Left renal cortex interstitium (tissue), 4 donors: ENCODE data around the gene RANGRF. TPM values are rescaled to one million over a fixed set of nuclear protein-coding genes. Genes with fewer than 3 reads are reported as not detected.
"Not testable (repeated sequence)": the region's sequence is repeated elsewhere in the genome, so short reads cannot be mapped to it uniquely, and the experiment has no call there.

ENCODE experiments used
- DNase-seq, 4 donors: peaks; one replicate each; pipeline ENCODE4 v3.0.0-alpha.2; 2013; ENCODE audit warnings: low read depth in 4 of 4, low spot score in 2 of 4, missing footprints in 1 of 4
- polyA plus RNA-seq, 4 donors: library from polyadenylated mRNA; unstranded; fragments of 120-200 nt; gene quantifications; one replicate each; pipeline ENCODE4 v1.2.1, GENCODE V29; 2013; ENCODE audit not compliant: insufficient read length in 4 of 4

The RANGRF gene, protein sequence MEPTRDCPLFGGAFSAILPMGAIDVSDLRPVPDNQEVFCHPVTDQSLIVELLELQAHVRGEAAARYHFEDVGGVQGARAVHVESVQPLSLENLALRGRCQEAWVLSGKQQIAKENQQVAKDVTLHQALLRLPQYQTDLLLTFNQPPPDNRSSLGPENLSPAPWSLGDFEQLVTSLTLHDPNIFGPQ
- 10 to 100 TPM; 27.8 to 36.7 (median 31.5) TPM for polyA plus RNA-seq

- DNase-seq: peak; percentile 68 to 87 (median 77)
Measured at GRCh38 chr17:8288336-8289102, at the start of gene RANGRF. RANGRF (plus strand) TSS chr17:8288670; CDS start chr17:8288789, 119 bp downstream.

- no peak for DNase-seq
Measured at GRCh38 chr17:8243827-8244226, 44.6 kb upstream of the RANGRF start.

DNA sequence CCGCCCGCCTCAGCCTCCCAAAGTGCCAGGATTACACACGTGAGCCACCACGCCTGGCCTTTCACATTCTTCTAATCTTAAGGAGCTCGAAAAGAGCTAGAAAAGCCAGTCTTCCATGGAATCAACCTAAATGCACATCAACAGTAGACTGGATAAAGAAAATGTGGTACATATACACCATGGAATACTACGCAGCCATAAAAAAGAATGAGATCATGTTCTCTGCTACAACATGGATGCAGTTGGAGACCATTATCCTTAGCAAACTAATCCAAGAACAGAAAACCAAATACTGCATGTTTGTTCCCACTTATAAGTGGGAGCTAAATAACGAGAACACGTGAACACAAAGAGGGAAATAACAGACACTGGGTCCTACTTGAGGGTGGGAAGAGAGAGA lies 43.7 kb upstream of the RANGRF start:
- no peak for DNase-seq

GRCh38 chr17:8248751-8249607 lies 39.5 kb upstream of the RANGRF start, which contains the start of gene PFAS:
PFAS (plus strand) TSS chr17:8249289; CDS start chr17:8253938, 4,649 bp downstream.
- peak; percentile 90 to 94 (median 92) for DNase-seq

DNA sequence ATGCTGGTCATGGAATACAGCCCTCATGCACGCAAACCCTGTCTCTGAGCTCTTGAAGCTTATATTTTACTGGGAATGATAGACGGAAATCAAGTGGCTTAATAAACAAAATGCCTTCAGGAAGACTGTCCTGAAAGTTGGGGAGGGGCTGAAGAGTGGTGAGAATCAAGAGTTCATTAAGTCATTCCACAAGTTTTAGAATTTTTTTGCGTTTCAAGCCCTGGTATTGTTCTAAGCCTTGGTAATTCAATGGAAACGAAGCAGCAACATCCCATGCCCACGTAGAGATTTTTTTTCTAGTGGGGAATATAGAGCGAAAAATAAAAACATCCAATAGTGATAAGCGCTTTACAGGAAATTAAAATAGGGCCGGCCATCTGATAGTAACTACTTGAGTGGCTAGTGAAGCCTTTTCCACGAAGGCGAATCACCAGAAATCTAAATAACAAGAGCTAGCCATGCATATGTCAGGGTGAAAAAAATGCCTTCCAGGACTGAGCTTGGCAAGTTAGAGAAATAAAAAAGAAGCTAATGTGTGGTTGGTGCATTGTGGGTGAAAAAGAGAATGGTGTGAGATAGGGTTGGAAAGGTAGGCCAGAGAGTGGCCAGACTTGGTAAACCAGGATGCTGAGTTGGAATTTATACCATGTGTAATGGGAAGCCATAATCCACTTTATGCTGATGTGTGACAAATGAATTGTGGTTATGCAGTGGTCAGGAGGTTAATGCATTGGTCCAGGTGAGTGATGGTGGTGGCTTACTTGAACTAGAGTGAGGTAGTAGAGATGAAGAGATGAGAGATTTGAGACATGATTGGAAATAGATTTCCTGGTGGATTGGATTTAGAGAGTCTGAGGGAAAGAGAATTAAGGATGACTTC lies 38.6 kb upstream of the RANGRF start:
- no peak for DNase-seq

DNA sequence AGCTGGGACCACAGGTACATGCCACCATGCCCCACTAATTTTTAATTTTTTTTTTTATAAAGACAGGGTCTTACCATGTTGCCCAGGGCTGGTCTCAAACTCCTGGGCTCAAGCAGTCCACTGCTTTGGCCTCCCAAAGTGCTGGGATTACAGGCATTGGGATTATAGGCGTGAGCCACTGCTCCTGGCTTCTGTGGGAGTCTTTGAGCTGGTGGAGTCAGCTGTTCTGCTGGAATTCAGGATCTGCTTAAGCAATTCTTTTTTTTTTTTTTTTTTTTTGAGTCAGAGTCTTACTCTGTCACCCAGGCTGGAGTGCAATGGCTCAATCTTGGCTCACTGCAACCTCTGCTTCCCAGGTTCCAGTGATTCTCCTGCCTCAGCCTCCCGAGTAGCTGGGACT lies 37.1 kb upstream of the RANGRF start:
- not testable (repeated sequence) for DNase-seq

DNA sequence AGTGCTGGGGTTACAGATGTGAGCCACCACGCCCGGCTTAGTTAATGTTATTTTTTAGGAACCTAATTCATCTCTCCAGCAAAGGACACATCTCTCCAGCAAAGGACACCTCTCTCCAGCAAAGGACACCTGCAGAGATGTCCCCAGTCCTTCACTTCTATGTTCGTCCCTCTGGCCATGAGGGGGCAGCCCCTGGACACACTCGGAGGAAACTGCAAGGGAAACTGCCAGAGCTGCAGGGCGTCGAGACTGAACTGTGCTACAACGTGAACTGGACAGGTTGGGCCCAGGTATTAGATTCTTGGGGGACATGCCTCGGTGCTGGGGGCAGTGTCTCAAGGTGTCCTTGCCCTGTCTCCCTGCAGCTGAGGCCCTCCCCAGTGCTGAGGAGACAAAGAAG lies 34.7 kb upstream of the RANGRF start:
- no peak for DNase-seq

DNA sequence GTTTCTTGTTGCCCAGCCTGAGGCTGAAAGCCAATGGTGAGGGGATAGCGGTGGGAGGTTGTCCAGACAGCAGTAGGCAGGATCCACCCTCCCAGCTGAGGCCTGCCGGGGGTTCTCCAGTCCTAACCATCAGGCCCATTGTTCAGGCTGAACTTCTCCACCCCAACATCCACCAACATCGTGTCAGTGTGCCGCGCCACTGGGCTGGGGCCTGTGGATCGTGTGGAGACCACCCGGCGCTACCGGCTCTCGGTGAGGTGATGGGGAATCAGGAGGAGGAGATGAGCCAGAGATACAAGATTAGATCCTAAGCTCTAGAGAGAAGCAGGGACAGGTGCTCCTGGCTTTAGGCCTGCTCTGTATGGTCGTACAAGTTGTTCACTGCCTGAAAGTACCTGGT lies 33.6 kb upstream of the RANGRF start:
- no peak for DNase-seq

DNA sequence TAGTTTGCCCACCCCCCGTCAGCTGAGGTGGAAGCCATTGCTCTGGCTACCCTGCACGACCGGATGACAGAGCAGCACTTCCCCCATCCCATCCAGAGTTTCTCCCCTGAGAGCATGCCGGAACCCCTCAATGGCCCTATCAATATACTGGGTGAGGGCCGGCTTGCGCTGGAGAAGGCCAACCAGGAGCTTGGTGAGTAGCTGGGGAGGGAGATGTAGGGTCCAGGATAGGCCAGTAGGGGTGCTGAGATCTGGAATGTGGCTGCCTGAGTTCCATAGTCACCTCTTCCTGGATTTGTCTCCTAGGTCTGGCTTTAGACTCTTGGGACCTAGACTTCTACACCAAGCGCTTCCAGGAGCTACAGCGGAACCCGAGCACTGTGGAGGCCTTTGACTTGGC lies 33.0 kb upstream of the RANGRF start:
- DNase-seq: no peak

- DNase-seq: no peak
Measured at GRCh38 chr17:8256291-8256690, 32.2 kb upstream of the RANGRF start.

DNA sequence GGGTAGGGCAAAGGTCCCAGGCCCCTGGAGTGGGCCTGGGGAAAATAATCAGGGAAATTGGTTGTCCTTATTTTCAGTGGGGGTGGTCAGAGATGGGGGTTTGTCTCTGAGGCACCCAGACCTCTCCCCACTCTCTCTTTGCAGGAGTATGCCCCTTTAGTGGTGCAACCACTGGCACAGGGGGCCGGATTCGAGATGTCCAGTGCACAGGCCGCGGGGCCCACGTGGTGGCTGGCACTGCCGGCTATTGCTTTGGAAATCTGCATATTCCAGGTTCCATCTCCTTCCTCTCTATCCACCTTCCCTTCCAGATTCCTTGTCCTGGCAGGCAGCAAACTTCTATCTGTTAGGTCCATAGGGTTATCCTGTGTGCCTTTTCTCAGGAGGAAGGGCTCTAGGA lies 31.8 kb upstream of the RANGRF start:
- no peak for DNase-seq

DNA sequence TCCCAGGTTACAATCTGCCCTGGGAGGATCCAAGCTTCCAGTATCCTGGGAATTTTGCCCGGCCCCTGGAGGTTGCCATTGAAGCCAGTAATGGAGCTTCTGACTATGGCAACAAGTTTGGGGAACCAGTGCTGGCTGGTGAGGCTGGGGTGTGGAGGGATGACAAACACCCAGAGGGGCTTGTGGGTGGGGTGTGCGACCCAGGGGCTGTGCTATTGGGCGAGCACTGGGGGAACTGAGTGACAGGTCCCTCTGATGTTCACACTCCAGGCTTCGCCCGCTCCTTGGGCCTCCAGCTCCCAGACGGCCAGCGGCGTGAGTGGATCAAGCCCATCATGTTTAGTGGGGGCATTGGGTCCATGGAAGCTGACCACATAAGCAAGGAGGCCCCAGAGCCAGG lies 30.7 kb upstream of the RANGRF start:
- DNase-seq: no peak

GRCh38 chr17:8264320-8264719 lies 24.1 kb upstream of the RANGRF start:
- DNase-seq: no peak

DNA sequence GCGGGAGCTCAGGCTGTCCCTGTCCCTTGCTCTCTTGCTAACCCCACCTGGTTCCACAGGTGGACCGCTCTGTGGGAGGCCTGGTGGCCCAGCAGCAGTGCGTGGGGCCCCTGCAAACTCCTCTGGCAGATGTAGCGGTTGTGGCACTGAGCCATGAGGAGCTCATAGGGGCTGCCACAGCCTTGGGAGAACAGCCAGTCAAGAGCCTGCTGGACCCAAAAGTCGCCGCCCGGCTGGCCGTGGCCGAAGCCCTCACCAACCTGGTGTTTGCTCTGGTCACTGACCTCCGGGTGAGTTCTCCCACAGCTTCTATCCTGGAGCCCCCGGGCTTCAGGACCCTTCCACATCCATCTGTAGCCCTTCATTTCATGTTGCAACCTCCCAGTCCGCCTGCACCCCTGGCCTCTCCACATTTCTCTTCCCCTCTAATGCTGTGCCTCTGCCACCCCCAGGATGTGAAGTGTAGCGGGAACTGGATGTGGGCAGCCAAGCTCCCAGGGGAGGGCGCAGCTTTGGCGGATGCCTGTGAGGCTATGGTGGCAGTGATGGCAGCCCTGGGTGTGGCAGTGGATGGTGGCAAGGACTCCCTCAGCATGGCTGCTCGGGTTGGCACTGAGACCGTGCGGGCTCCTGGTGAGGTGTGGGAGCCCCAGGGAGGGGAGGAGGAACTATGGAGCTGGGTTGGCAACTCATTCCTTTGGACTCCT lies 23.5 kb upstream of the RANGRF start:
- no peak for DNase-seq

DNA sequence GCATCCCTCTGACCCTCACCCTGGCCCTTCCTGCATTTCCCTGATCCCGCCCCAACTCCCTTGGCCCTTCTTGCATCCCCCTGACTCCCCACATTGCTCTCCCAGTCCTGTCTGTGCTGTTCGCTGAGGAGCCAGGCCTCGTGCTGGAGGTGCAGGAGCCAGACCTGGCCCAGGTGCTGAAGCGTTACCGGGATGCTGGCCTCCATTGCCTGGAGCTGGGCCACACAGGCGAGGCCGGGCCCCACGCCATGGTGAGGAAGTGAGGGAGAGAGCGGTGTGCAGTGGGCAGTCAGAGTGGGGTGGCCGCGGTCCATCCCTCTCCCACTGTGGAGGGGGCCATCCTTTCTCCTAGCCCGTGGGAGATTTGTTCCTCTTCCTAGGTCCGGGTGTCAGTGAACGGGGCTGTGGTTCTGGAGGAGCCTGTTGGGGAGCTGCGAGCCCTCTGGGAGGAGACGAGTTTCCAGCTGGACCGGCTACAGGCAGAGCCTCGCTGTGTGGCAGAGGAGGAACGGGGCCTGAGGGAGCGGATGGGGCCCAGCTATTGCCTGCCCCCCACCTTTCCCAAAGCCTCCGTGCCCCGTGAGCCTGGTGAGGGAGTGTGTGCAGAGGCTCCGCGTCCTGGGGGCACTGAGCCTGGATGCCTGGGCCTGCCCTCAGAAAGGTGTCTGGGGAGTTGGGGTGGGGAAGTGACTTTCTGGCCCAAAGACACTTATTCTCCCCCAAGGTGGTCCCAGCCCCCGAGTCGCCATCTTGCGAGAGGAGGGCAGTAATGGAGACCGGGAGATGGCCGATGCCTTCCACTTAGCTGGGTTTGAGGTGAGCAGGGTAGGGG lies 21.6 kb upstream of the RANGRF start:
- no peak for DNase-seq

- DNase-seq: no peak
Measured at GRCh38 chr17:8267480-8268147, 20.9 kb upstream of the RANGRF start.

DNA sequence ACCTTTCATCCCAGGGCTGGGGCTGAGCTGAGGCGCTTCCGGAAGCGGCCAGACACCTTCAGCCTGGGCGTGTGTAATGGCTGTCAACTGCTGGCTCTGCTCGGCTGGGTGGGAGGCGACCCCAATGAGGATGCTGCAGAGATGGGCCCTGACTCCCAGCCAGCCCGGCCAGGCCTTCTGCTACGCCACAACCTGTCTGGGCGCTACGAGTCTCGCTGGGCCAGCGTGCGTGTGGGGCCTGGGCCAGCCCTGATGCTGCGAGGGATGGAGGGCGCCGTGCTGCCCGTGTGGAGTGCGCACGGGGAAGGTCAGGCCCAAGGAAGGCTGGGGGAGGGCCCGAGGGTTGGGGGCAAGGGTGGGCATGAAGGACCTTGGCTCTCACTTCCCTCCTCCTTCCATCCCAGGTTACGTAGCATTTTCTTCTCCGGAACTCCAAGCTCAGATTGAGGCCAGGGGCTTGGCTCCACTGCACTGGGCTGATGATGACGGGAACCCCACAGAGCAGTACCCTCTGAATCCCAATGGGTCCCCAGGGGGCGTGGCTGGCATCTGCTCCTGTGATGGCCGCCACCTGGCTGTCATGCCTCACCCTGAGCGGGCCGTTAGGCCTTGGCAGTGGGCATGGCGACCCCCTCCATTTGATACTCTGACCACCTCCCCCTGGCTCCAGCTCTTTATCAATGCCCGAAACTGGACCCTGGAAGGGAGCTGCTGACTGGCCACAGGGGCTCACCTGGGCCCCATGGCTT lies 19.7 kb upstream of the RANGRF start:
- DNase-seq: no peak

DNA sequence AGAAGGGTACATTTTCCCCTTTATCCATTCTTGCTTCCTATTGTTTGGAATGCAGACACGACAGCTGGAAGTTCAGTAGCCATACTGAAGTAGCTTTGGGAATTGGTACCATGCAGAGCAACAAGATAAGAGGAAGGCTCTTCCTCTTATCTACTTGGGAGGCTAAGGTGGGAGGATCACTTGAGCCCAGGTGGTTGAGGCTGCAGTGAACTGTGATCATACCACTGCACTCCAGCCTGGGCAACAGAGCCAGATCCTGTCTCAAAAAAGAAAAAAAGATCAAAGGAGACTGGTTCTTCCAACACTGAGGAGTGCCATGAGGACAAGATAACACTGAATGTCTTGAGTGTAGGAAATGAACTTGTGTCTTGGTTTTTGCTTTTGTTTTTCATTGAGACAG lies 16.0 kb upstream of the RANGRF start:
- DNase-seq: no peak
